Limb (tissue), 2 donors: ENCODE data around the gene CASP2.
"Not testable (repeated sequence)": the region's sequence is repeated elsewhere in the genome, so short reads cannot be mapped to it uniquely, and the experiment has no call there.

Experiments used
- DNase-seq, 2 donors: peaks; one replicate each; pipeline ENCODE4 v3.0.0-alpha.2; 2016; ENCODE audit errors: extremely low spot score in 2 of 2

Gene CASP2

DNA sequence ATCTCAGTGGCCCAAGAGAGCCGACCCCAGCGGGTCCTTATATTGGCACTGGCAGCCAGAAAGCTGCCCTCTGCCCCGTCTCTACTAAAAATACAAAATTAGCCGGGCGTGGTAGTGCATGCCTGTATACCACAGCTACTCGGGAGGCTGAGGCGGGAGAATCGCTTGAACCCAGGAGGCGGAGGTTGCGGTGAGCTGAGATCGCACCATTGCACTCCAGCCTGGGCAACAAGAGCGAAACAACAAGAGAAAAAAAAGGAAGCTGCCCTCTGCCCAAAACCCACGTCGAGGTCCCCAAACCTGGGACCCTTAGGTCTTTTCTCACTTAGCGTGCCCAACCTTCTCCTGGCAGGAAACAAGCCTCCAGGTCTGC lies 24.0 kb upstream of the CASP2 start:
- not testable (repeated sequence) for DNase-seq

DNA sequence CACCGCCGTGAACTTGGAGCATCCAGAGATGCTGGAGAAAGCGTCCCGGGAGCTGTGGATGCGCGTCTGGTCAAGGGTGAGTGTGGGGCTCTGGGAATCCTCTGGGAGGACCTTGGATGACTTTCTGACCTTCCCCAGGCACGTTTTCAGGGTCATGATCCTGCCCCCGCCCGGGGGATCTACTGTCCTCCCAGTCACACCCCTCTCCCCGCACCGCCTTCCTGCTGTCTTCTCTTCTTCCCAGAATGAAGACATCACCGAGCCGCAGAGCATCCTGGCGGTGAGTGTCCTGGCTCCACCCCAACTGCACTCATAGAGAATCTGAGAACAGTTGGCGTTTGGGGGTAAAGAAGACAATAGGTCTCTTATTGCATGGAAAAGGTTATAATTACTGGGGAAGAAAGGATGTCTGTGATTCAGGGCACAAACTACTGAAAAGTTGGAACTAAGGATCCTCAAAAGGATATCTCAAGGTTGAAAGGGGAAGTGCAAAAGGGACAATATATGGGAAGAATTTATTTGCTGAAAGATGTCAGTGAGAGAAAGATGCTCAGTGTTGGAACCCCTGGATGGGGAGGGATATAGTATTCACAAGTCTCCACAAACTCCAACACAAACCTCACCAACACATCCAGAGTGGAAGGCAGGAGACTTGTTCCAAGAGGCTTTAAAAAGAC lies 23.0 kb upstream of the CASP2 start:
- no peak for DNase-seq

DNA sequence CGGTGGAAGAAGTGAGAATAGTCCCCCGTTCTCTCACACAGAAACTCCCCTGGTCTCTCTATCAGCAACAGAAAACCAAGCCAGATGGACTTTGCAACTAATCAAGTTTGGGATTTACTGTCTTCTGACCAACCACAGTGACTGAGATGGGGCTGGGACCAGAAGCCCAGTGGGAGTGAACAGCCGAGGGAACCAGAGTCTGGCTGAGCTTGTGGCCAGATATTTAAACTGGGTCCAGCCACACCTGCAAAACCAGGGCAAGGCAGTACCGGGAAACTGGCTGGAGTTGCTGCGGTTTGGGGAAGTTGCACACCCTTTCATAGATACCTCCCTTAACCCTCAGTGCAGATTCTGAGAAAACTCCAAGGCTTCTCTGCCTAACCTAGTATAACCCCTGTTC lies 18.9 kb upstream of the CASP2 start:
- no peak for DNase-seq

DNA sequence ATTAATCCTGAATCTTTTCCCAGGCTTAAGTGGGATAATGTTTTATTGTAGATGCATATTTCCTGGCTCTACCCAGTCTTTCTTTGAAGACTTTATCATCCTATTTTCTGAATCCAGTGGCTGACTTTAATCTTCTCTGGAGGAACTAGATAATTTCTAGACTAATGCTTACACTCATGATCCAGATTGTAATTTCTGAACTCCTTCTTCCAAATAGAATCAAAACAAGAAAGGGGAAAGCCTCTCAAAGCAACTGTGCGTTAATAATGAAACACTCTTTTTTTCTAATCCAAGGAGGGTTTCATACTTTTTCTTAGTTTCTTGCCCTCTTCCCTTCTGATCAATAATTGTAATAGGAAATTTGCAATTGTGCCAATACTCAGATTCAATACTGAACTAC lies 16.9 kb upstream of the CASP2 start:
- no peak for DNase-seq

DNA sequence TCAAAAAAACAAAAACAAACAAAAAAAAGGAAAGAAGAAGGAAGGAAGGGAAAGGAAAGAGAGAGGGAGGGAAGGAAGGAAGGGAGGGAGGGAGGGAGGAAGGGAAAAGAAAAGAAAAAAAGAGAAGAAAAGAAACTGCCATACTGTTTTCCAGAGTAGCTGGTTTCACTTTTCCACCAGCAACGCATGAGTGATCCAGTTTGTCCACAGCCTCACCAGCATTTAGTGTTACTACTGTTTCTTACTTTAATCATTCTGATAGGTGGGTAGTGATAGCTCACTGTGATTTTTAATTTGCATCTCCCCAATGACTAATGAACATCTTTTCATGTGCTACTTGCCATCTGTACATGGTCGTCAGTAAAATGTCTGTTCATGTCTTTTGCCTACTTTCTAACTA lies 15.3 kb upstream of the CASP2 start:
- DNase-seq: no peak

DNA sequence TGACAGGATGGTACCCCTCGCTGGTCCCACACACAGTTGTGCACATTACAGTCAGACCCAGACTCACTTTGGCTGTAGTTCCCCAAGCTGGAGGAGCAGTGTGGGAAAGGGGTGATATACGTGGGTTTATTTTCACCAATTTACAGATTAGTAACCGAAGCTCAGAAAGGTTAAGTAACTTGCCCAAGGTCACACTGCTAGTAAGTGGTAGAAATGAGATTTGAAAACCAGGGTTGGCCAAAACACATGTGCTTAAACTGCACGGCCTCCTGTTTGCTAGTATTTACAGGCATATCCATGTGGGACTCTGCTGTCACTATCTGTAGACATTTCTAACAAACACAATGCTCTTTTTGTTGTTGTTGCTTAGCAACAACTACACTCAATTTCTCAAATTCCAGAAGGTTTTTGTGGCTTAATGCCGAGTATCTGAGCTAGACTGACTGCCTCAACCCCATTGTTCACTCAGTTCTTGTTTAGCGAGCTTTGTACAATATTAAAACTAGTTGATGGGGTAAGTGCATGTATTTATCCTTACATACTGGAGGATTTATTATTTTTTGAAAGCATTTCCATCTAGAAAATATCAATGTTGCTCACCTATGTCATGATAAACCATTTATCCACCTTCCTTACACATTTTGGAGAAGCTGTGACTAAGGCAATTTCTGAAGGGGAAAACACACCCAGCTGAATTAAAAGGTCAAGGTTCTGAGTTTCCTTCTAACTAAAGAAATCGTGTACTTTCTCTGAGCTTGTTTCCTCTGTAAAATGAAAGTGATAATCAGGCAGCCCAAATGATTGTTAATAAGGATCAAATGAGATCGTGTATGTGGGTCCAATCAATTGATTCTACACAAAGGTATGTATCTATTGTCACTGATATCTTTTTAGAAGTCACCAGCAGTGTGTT lies 8.7 kb upstream of the CASP2 start:
- peak in 1 of 2 donors; percentile 86 for DNase-seq

DNA sequence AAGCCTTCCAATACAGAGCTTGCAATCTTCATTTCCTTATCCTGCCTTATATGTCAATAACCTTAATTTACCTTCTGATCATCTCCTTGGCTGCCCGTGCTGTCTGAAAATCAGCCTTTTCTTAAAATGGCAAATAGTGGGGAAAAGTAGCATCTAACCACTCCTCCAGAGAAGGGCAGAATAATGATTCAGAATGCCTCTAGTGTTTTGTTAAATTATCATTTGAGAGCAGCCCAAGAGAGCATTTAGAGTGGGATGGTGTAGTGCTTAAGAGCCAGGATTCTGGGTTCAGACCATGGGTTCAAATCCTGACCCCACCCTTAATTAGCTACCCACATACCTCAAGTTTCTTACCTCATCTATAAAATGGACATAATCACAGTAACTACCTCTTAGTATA lies 8.0 kb upstream of the CASP2 start:
- DNase-seq: no peak

DNA sequence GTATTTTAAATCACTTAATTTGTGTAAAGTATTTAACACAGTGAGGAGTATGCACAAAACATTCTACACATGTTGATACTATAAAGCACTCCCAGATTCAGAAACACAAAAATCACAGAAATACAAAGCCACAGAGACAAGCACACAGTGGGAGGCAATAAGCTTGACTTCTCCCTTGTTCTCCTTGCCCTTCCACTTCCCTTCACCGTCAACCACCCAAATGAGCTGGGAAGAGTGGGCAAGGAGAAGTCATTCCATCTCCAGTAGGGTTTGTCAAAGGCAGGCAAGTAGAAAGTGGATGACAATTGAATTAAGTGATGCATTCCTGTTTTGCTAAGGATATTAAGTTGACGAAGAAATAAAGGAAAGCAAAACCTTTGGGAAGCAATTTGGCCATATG lies 7.6 kb upstream of the CASP2 start:
- DNase-seq: no peak

DNA sequence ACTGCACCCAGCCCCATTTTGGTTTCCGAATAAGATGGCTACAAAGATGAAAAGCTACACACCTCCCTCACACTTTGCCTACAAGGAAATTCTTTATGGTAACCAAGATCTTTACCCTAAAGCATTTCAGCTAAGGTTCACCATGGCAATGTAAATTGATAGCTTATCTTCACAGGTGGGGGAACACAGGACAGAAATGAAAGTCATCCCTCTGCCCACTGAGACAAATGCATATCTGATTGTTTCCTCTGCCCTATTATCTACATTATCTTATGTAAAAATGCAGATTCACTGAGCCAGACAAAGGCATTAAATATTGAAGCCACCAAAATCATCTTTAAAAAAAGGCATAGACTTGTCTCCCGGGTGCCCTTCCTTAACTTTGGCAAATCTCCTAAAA lies 6.6 kb upstream of the CASP2 start:
- DNase-seq: no peak

DNA sequence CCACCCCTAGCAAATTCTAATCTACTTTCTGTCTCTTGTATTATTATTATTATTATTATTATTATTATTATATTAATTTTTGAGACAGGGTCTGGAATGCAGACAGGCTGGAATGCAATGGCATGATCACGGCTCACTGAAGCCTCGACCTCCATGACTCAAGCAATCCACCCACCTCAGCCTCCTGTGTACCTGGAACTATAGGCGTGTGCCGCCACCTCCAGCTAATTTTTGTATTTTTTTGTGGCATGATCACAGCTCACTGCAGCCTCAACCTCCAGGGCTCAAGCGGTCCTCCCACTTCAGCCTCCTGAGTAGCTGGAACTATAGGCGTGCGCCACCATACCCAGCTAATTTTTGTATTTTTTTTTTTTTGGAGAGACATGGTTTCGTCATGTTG lies 6.0 kb upstream of the CASP2 start:
- no peak for DNase-seq

DNA sequence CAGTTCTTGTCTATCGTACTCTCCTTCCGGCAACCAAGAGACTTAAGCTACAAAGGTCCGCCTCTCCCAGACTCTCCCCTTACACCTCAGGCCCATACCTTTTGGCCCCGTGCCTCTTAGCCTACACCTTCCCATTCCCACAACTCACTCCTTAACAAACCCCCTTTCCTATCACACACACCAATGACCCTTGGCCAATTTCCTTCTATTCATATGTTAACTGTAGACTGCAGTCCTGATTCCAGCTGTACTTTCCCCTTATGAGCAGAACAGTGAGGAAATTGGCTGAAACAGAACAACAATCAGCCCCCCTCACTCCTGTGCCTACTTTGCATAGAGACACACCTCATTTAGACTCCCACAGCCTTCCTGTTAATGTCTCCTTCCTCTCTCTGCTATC lies 4.8 kb upstream of the CASP2 start:
- no peak for DNase-seq

DNA sequence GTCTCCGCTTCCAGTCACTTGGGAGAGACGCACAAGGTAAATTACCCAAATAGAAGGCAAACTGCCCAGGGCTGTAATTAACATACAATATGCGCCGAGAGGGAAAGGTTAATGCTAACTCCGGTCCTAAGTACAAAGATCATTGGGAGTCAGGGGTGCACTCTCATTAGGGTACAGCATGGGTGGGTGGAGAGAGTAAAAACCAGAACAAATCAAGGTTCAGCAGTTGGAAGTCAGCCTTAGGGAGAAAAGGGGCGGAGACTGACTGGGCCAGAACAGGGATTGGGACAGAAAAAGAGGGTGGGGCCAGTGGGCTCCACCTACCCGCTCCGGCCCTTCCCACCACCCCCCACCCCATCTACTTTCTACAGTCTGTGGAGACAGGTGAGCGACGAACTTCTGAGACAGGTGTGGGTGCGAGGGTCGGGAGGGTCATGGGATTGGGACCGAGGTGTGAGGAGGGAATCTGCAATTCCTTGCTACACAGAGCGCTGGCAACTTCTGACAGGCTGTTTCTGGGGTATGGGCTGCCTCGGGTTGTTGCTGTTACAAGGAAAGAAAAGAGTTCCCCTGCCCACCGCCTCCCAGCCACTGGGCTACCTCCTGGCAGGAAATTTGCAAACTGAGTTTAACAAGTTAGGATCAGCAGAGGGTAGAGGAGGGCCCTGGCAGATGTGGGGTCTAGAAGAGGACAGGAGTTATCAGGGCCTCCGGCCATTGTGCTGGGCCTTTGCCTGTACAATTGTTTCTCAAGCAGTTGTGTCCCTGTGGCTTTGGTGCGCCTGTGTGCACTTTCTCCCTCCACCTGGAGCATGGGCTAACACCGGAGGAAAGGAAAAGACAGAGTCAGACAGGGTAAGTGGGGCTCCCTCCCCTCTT lies 3.3 kb upstream of the CASP2 start, which contains the start of gene TMEM139:
TMEM139 (plus strand) TSS at position 368 of the 879 bp plus-strand sequence. CDS start 1,000 bp downstream, outside the sequence.
- DNase-seq: no peak

DNA sequence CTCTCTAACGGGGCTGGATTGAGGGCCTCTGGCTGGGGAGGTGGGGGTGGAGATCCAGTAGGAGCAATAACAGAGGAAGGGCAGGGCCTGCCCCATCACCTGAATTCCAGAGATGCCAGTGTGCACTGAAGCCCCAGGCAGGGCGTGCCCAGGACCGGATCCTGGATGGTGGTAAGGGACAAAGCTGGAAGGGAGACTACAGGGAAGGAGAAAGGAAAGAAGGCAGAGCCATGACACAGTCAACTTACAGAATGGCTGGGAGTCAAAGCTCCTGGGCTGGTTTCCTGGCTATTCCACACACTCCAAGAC lies 2.7 kb upstream of the CASP2 start:
- DNase-seq: no peak

DNA sequence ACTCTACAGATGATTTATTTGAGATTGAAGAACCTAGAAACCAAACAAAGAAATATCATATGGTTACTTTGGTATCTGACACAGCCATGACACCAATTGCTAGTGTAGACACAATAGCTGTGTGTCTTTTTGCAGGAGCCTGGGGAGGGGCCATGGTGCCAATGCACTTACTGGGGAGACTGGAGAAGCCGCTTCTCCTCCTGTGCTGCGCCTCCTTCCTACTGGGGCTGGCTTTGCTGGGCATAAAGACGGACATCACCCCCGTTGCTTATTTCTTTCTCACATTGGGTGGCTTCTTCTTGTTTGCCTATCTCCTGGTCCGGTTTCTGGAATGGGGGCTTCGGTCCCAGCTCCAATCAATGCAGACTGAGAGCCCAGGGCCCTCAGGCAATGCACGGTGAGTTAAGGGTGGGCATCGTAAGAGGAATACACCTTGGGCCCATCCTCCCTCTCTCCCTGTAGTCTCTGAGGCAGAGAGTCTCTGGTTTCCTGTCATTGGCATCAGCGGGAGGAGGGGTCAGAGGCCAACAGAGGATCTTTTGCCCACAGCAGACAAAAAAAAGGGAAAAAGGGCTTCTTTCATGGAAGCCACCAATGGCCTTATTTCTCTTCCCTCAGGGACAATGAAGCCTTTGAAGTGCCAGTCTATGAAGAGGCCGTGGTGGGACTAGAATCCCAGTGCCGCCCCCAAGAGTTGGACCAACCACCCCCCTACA lies 2.2 kb upstream of the CASP2 start:
- no peak for DNase-seq

DNA sequence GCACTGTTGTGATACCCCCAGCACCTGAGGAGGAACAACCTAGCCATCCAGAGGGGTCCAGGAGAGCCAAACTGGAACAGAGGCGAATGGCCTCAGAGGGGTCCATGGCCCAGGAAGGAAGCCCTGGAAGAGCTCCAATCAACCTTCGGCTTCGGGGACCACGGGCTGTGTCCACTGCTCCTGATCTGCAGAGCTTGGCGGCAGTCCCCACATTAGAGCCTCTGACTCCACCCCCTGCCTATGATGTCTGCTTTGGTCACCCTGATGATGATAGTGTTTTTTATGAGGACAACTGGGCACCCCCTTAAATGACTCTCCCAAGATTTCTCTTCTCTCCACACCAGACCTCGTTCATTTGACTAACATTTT lies 1.6 kb upstream of the CASP2 start:
- DNase-seq: no peak

DNA sequence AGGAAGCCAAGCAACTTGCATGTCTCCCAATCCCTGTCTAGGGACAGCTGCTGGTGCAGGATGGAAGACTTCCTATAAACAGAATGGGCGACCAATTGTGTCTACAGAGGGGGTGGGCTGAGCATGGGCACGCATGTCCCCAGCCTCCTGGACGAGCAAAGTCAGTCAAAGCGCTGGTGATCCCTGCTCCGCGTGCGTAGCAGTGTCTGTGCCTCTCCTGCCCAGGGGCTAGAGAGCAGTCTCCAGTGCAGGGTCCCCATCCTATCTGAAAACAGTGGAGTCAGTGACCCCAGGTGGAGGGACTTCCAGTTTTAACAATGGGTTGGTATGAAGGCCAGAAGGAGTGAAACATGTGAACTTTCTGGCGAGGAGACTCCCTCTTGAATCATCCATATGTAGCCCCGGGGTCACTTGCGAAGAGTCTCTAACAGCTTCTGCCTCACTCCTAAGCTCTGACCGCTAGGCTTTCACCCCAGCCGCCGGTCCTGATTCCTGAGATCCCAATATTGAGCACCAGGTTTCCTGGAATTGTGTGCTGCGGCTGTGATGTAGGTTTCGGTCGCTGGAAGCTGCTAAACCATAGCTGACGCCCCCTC lies 714 bp upstream of the CASP2 start:
- no peak for DNase-seq

DNA sequence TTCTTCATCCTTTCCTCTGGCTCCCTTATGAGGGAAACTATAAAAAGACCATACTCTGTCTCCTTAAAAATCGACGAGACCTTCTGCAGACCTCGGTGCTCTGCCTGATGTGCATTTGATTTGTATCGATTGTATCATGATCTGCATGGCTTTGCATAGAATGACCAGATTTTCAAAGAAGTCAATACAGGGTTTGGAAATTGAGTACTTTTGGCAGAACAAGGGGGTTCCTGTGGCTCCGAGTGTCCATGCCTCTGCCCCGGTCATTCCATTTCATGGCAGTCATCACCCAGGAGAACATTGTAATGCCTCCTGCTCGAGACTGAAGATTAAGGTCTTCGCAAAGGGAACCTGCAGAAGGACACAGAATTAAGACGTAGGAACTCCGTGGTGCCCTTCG lies 685 bp downstream of the CASP2 start:
- no peak for DNase-seq

DNA sequence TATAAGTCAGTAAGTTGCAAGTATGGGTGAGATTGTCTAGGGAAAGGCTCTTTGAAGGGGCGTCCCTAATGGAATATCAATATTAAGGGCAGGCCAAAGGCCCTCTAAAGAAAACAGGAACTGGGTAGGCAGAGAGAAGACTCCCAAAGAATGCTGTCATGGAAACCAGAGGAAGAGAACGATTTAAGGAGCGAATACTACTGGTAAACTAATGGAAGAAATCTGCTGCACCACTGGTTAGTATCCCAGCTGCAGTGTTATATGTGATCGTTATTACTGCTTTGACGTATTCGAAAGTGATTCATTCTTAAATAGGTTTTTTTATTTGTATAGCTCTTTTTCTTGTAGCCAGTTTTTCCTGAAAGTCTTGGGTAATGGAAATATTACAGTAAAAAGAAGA lies 1.3 kb downstream of the CASP2 start:
- no peak for DNase-seq

DNA sequence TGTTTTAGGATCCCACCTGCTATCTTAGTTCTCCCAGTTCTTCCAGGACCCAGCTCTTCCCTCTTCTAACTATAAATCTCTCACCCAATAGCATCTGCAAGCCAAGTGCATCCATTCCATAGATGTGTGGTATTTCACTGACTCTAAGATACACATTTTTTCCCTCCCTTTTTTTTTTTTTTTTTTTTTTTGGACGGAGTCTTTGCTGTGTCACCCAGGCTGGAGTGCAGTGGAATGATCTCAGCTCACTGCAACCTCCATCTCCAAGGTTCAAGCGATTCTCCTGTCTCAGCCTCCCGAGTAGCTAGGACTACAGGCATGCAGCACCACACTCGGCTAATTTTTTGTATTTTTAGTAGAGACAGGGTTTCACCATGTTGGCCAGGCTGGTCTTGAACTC lies 1.7 kb downstream of the CASP2 start:
- not testable (repeated sequence) for DNase-seq

DNA sequence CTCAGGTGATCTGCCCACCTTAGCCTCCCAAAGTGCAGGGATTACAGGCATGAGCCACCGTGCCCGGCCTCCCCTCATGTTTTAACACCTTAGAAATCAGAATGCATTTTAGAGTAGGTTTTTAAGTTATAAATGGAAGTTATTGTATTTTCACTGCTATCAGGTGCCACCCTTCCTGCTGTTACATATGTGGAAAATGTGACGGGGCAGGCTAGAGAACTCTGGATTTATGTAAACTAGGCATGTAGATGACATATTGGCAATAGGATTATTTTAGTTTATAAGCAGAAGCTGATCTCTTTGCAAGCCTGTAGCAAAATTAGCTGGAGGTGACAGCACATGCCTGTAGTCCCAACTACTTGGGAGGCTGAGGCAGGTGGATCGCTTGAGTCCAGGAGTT lies 2.1 kb downstream of the CASP2 start:
- DNase-seq: no peak

DNA sequence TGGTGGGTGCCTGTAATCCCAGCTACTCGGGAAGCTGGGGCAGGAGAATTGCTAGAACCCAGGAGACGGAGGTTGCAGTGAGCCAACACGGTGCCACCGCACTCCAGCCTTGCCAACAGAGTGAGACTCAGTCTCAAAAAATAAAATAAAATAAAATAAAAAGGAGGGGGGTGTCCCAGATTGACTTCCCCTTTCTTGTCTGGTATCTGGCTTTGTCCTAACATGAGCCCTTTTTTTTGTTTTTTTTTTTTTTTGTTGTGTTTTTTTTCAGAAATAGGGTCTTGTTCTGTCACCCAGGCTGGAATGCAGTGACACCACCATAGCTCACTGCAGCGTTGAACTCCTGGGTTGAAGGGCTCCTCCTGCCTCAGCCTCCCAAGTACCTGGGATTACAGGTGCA lies 4.7 kb downstream of the CASP2 start:
- DNase-seq: no peak
